ENCODE results near the gene AKR1C2. TPM values are rescaled to one million over a fixed set of nuclear protein-coding genes. Genes with fewer than 3 reads are reported as not detected.
"Not testable (repeated sequence)": the region's sequence is repeated elsewhere in the genome, so short reads cannot be mapped to it uniquely, and the experiment has no call there.

The AKR1C2 gene
- total RNA-seq, 1 experiment from 2014 or later, result 0.25 TPM

DNA sequence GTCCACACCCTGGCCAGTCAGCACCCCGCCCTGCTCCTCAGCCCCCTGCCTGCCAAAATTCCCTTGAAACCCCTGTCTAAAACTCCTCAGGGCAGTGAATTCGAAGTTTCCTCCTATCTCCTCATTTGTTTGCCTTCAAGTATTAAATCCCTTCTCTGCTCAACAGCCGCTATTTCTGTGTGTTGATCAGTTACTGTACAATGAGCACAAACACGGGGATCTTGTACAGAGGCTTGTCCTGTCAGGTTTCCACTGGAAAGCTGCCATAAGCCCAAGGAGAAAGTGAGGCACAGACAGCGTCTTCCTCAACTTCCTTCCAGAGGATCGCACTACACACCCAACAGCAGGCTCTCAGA lies 63.6 kb downstream of the AKR1C2 start:
- ATAC-seq; H3K36me3 ChIP-seq (ENCODE audit: control insufficient read depth in 1 of 2, insufficient read depth in 2 of 2, low read length in 2 of 2); CTCF ChIA-PET; H3K9me2 ChIP-seq (ENCODE audit: insufficient read depth); H3K9me3 ChIP-seq (ENCODE audit: control insufficient read depth in 1 of 2, insufficient read depth in 1 of 2, low read depth in 1 of 2, low read length in 2 of 2); DNase-seq (ENCODE audit: low read depth, low spot score); H3K4me2 ChIP-seq (ENCODE audit: low read length); intact Hi-C loops (cut with micrococcal nuclease); H3K27me3 ChIP-seq (ENCODE audit: insufficient read depth, low read length); RAD21 ChIA-PET (ENCODE audit: low non-redundant PET in 1 of 2, low total read pairs in 2 of 2, uncharacterized antibody in 2 of 2, unreplicated experiment in 2 of 2); POLR2A ChIA-PET; BruUV-seq (replicated peaks); H2AFZ ChIP-seq (ENCODE audit: low read depth, low read length, poor library complexity, severe bottlenecking); H3K4me3 ChIP-seq (replicated peaks in 1 of 2; ENCODE audit: low read depth in 1 of 2, low read length in 2 of 2); H3K79me2 ChIP-seq (ENCODE audit: insufficient read depth, low read length); H3K27ac ChIP-seq (ENCODE audit: low read depth, low read length); H3K9ac ChIP-seq (ENCODE audit: low read length); H4K20me1 ChIP-seq (ENCODE audit: insufficient read depth): not testable (repeated sequence)
- H3K4me1 ChIP-seq (ENCODE audit: control insufficient read depth in 1 of 2, insufficient read depth in 2 of 2, low read length in 2 of 2), result peaks cover 0 to 16% of the 10 kb centered on the region in 2 experiments; a peak in 1 of 4 replicates

DNA sequence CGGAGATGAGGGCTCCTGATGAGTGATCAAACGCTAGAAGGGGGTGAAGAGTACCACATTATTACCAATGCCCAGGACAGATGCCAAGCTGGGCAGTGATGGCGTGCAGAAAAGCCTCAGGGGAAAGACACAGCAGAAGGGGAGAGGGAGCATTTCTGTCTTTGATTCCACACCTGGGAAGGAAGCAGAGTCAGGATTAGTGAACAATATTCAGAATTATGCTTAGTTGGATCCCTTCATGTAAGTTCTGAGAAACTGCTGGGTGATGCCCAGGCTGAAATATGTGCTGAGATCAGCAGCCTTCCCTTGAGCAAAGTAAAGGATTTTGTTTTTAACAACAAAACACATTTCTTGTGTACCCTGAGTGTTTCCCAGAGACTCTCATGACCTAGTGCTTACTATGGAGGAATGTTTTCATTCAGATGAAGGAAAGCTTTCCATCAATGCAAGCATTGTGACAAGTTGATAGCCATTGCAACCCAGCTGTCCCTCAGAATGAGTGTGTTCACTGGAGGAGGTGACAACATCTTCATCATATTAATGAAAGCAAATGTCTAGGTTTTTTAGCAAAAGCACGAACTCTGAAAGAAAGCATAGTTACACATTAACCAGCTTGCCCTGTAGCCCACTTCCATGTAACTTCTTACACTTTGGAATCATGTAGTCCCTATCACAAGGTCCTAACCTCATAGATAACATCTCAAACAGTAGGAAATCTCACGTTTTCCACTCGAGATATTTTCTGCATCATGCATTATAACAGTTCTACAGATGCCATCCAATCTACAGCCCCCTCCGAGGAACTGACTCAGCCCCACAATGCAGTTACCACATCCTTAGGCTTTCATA lies 64.2 kb downstream of the AKR1C2 start:
- H3K4me1 ChIP-seq (ENCODE audit: control insufficient read depth in 1 of 2, insufficient read depth in 2 of 2, low read length in 2 of 2), result peaks cover 0 to 16% of the 10 kb centered on the region in 2 experiments; a peak in 1 of 4 replicates
- BruUV-seq (replicated peaks), result no TSS peak
- POLR2A ChIA-PET, result no interaction called here

More for the DNA sequence above, 64.2 kb downstream of the AKR1C2 start:
- Histone ChIP-seq H3K27ac (ENCODE audit: low read depth, low read length) (no peak overlapping the region), H3K9me2 (ENCODE audit: insufficient read depth) (no peaks in the 10 kb centered on the region), H3K4me3 (replicated peaks in 1 of 2; ENCODE audit: low read depth in 1 of 2, low read length in 2 of 2) (no peak overlapping the region), H3K79me2 (ENCODE audit: insufficient read depth, low read length) (no peaks in the 10 kb centered on the region), H3K9me3 (ENCODE audit: control insufficient read depth in 1 of 2, insufficient read depth in 1 of 2, low read depth in 1 of 2, low read length in 2 of 2) (no peaks in the 10 kb centered on the region), H3K4me2 (ENCODE audit: low read length) (no peak overlapping the region), H3K27me3 (ENCODE audit: insufficient read depth, low read length) (no peaks in the 10 kb centered on the region), H2AFZ (ENCODE audit: low read depth, low read length, poor library complexity, severe bottlenecking) (no peak overlapping the region), H4K20me1 (ENCODE audit: insufficient read depth) (no peaks in the 10 kb centered on the region), H3K36me3 (ENCODE audit: control insufficient read depth in 1 of 2, insufficient read depth in 2 of 2, low read length in 2 of 2) (no peaks in the 10 kb centered on the region), H3K9ac (ENCODE audit: low read length) (no peak overlapping the region)
- ATAC-seq (no peak), DNase-seq (ENCODE audit: low read depth, low spot score) (no peak)
- RAD21 ChIA-PET (ENCODE audit: low non-redundant PET in 1 of 2, low total read pairs in 2 of 2, uncharacterized antibody in 2 of 2, unreplicated experiment in 2 of 2), result no interaction called here
- intact Hi-C loops (cut with micrococcal nuclease), result no loop called here
- TF ChIP-seq SRF (IDR thresholded peaks at IDR 0.05; ENCODE audit: low read depth) (no peak), RAD21 (IDR thresholded peaks at IDR 0.05; ENCODE audit: low read depth) (no peak), POLR2A (IDR thresholded peaks at IDR 0.05; ENCODE audit: borderline replicate concordance, extremely low read depth, insufficient read depth, insufficient read length) (no peak), CEBPB (IDR thresholded peaks at IDR 0.05; ENCODE audit: low read depth) (no peak), CBX3 (IDR thresholded peaks at IDR 0.05; ENCODE audit: low read depth) (no peak), YY1 (IDR thresholded peaks at IDR 0.05; ENCODE audit: extremely low read depth, insufficient replicate concordance, low read depth, low read length) (no peak), POLR2AphosphoS5 (IDR thresholded peaks at IDR 0.05; ENCODE audit: low read depth, low read length) (no peak)
- TF ChIP-seq, protein P1, sequence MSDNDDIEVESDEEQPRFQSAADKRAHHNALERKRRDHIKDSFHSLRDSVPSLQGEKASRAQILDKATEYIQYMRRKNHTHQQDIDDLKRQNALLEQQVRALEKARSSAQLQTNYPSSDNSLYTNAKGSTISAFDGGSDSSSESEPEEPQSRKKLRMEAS (IDR thresholded peaks at IDR 0.05), result no peak
- TF ChIP-seq, protein P2, sequence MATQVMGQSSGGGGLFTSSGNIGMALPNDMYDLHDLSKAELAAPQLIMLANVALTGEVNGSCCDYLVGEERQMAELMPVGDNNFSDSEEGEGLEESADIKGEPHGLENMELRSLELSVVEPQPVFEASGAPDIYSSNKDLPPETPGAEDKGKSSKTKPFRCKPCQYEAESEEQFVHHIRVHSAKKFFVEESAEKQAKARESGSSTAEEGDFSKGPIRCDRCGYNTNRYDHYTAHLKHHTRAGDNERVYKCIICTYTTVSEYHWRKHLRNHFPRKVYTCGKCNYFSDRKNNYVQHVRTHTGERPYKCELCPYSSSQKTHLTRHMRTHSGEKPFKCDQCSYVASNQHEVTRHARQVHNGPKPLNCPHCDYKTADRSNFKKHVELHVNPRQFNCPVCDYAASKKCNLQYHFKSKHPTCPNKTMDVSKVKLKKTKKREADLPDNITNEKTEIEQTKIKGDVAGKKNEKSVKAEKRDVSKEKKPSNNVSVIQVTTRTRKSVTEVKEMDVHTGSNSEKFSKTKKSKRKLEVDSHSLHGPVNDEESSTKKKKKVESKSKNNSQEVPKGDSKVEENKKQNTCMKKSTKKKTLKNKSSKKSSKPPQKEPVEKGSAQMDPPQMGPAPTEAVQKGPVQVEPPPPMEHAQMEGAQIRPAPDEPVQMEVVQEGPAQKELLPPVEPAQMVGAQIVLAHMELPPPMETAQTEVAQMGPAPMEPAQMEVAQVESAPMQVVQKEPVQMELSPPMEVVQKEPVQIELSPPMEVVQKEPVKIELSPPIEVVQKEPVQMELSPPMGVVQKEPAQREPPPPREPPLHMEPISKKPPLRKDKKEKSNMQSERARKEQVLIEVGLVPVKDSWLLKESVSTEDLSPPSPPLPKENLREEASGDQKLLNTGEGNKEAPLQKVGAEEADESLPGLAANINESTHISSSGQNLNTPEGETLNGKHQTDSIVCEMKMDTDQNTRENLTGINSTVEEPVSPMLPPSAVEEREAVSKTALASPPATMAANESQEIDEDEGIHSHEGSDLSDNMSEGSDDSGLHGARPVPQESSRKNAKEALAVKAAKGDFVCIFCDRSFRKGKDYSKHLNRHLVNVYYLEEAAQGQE (IDR thresholded peaks at IDR 0.05; ENCODE audit: low read depth), result no peak
- CTCF ChIA-PET, result no interaction called here

Measured in HCT116 (cell line).